Fibroblast of pulmonary artery (primary cell): ENCODE measurements around the gene GSPT2.

Source experiments
- DNase-seq: peaks from one replicate; pipeline ENCODE4 v3.0.0-alpha.2; 2010; ENCODE audit warnings: low read depth
- H3K4me3 ChIP-seq: replicated peaks from 2 replicates; pipeline ENCODE4 v1.5.1; 2011; ENCODE audit warnings: low read depth, mild to moderate bottlenecking, control low read depth, low read length, moderate library complexity
- TF ChIP-seq, protein P1 (sequence below): IDR thresholded peaks from 2 replicates; pipeline ENCODE4 v1.5.1; 2011; ENCODE audit warnings: mild to moderate bottlenecking, control low read depth, low read length, inconsistent platforms; ENCODE audit errors: missing control alignments

The GSPT2 gene

DNA sequence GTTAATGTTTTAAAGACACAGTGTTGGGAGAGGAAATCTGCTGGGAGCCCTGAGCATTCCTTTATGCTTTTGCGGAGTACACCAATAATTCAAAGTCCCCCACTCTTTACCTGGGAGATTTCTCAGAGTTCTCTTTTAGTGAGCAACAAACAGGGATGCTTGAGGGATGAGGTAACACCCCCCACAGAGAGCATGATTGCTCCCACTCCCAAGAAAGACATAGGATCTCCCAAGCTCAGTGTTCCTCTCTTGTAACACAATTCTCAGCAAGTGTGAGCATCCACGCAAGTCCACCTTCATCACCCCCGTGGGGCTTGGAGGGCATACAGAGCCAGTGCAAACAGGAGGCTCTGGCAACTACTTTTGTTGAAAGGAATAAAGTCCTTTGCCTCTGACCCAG is 36.1 kb downstream of the GSPT2 start:
- TF ChIP-seq, protein P1, sequence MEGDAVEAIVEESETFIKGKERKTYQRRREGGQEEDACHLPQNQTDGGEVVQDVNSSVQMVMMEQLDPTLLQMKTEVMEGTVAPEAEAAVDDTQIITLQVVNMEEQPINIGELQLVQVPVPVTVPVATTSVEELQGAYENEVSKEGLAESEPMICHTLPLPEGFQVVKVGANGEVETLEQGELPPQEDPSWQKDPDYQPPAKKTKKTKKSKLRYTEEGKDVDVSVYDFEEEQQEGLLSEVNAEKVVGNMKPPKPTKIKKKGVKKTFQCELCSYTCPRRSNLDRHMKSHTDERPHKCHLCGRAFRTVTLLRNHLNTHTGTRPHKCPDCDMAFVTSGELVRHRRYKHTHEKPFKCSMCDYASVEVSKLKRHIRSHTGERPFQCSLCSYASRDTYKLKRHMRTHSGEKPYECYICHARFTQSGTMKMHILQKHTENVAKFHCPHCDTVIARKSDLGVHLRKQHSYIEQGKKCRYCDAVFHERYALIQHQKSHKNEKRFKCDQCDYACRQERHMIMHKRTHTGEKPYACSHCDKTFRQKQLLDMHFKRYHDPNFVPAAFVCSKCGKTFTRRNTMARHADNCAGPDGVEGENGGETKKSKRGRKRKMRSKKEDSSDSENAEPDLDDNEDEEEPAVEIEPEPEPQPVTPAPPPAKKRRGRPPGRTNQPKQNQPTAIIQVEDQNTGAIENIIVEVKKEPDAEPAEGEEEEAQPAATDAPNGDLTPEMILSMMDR = no peak
- no peak overlapping the region for H3K4me3 ChIP-seq
- DNase-seq = no peak

DNA sequence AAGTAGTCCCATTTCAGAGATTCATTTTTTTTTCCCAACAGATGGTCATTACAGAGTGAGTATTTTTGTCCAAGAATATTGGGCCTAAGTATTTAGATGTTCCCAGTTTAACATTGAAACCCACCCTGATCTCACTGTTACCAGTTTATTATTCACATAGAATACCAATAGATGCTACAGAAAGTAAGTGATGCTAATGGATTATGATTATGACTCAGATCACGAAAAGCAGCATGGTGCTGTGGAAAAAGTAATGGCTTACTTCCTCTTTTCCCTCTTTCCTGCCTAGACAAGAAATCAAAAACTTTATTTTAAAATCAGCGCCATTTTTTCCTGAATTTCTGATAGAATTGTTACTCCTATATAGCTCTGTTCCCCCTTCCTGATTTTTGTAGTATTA is 51.9 kb downstream of the GSPT2 start:
- TF ChIP-seq, protein P1 = no peak
- no peak for DNase-seq

More for the DNA sequence above, 51.9 kb downstream of the GSPT2 start:
- H3K4me3 ChIP-seq = no peak overlapping the region
